ENCODE data around the gene TMC7. TPM values are rescaled to one million over a fixed set of nuclear protein-coding genes. Genes with fewer than 3 reads are reported as not detected.

The TMC7 gene
- total RNA-seq, 1 experiment from 2014 or later = 4.3 TPM

GRCh38 chr16:19029980-19030379 is 46.2 kb downstream of the TMC7 start:
- Histone ChIP-seq H3K4ac (ENCODE audit: low read depth, low read length) (no peak overlapping the region), H2BK5ac (ENCODE audit: insufficient read length, low read length) (no peak overlapping the region), H3K23me2 (ENCODE audit: insufficient read length, low read depth, low read length, poor library complexity, severe bottlenecking) (no peaks in the 10 kb centered on the region), H2AFZ (ENCODE audit: low read length) (no peak overlapping the region), H4K5ac (ENCODE audit: insufficient read length, low read depth, low read length) (no peak overlapping the region), H4K91ac (ENCODE audit: insufficient read length, low read depth, low read length) (no peak overlapping the region), H3K79me2 (ENCODE audit: insufficient read depth, low read length) (no peaks in the 10 kb centered on the region), H2AK5ac (ENCODE audit: insufficient read length, low read length) (no peak overlapping the region), H3K14ac (ENCODE audit: insufficient read depth, low read length) (no peak overlapping the region), H3T11ph (ENCODE audit: low read length) (no peak overlapping the region), H3K9ac (ENCODE audit: extremely low read depth, insufficient read length, low read length) (no peak overlapping the region), H4K8ac (replicated peaks; ENCODE audit: insufficient read length, low read depth, low read length) (no peak overlapping the region), H3K79me1 (ENCODE audit: insufficient read depth, low read depth, low read length, poor library complexity, severe bottlenecking) (no peaks in the 10 kb centered on the region), H3K18ac (ENCODE audit: insufficient read length, low read depth, low read length) (no peak overlapping the region), H4K20me1 (ENCODE audit: control insufficient read depth, insufficient read depth, insufficient read length) (no peaks in the 10 kb centered on the region), H3K27ac (ENCODE audit: insufficient read length, low read depth, low read length) (no peak overlapping the region), H2BK20ac (ENCODE audit: low read depth, low read length, poor library complexity, severe bottlenecking) (no peak overlapping the region), H3K4me1 (ENCODE audit: insufficient read depth, low read length) (no peaks in the 10 kb centered on the region), H2BK120ac (ENCODE audit: low read depth, low read length, poor library complexity, severe bottlenecking) (no peak overlapping the region), H3K27me3 (ENCODE audit: insufficient read depth, low read length) (no peaks in the 10 kb centered on the region), H2BK15ac (ENCODE audit: low read depth, low read length) (no peak overlapping the region), H3K9me3 (ENCODE audit: control insufficient read depth, low read depth, low read length) (no peaks in the 10 kb centered on the region), H3K23ac (ENCODE audit: insufficient read length, low read depth, low read length) (no peak overlapping the region), H3K4me2 (ENCODE audit: insufficient read depth, insufficient read length, low read length) (no peak overlapping the region), H3K56ac (ENCODE audit: insufficient read length, low read depth, low read length) (no peak overlapping the region), H2BK12ac (ENCODE audit: insufficient read length, low read depth, low read length) (no peak overlapping the region)
- H3K27me3 Mint-ChIP-seq (ENCODE audit: low read depth) = no peaks in the 10 kb centered on the region
- TF ChIP-seq CTCF (conservative IDR thresholded peaks at IDR 0.05) = no peak
- WGBS (ENCODE audit: extremely low coverage, insufficient read length, low lambda C conversion rate) = no CpG with 5 or more reads among the region's 6 CpGs
- H3K27ac Mint-ChIP-seq = no peak overlapping the region
- no peaks in the 10 kb centered on the region for H3K4me1 Mint-ChIP-seq
- DNase-seq = no peak
- peaks cover 0 to 2% of the 10 kb centered on the region in 2 experiments; a peak in 2 of 5 replicates for H3K9me3 Mint-ChIP-seq
- no peak overlapping the region for H3K4me3 Mint-ChIP-seq
- H3K36me3 Mint-ChIP-seq (ENCODE audit: insufficient read depth in 1 of 3, low read depth in 3 of 3) = peaks cover 0 to 13% (median 3%) of the 10 kb centered on the region in 3 experiments; a peak in 4 of 7 replicates
